ENCODE measurements around the gene KBTBD12. TPM values are rescaled to one million over a fixed set of nuclear protein-coding genes. Genes with fewer than 3 reads are reported as not detected.
A peak's percentile ranks its signal among the peaks of the same experiment; 100 is the strongest.

KBTBD12 gene
- total RNA-seq, 2 donors from 2014 or later = 3.2 to 4.1 TPM

DNA sequence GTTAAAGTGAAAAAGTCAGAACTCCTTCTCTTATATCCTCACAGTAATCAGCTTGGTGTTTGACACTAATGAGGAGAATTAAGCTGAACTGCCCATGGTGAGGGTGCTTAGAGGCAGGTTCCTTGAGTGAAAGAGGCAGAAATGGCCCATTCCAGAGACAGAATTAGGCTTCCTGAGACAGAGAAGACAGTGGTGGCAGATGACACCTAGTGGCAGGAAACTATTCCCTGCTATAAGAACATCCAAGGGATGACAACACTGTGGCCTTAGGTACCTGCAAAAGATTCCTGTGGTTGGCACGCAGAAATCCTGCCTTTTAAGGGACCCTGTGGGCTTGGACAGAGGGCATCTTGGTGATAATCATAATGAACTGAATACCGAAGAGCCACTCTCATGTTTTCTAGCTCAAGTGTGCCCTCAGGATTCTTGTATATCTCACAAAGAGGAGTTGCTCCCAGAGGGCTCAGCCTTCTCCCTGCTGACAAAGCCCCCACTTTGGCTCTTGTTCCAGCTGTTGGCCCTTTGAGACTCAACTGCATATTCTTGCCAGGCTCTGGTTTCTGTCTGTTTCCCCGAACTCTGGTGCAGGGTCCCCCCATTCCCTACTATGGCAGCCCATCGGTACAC, 56.0 kb downstream of the KBTBD12 start:
- no peak overlapping the region for H3K9ac ChIP-seq (ENCODE audit: low read depth in 2 of 2, low read length in 2 of 2)
- H3K4me1 ChIP-seq = no peaks in the 10 kb centered on the region
- H3K9me3 ChIP-seq = no peaks in the 10 kb centered on the region
- intact Hi-C loops (cut with DNase I) = loop anchor here (5.0 kb wide), 2 partner anchors 139 to 319 kb away; no protein-coding TSS in a partner anchor
- TF ChIP-seq, protein P1, sequence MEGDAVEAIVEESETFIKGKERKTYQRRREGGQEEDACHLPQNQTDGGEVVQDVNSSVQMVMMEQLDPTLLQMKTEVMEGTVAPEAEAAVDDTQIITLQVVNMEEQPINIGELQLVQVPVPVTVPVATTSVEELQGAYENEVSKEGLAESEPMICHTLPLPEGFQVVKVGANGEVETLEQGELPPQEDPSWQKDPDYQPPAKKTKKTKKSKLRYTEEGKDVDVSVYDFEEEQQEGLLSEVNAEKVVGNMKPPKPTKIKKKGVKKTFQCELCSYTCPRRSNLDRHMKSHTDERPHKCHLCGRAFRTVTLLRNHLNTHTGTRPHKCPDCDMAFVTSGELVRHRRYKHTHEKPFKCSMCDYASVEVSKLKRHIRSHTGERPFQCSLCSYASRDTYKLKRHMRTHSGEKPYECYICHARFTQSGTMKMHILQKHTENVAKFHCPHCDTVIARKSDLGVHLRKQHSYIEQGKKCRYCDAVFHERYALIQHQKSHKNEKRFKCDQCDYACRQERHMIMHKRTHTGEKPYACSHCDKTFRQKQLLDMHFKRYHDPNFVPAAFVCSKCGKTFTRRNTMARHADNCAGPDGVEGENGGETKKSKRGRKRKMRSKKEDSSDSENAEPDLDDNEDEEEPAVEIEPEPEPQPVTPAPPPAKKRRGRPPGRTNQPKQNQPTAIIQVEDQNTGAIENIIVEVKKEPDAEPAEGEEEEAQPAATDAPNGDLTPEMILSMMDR (IDR thresholded peaks at IDR 0.05) = peak; percentile 55
- no peaks in the 10 kb centered on the region for H3K36me3 ChIP-seq
- DNase-seq = peak; percentile 43
- H3K27ac ChIP-seq = no peak overlapping the region
- no peaks in the 10 kb centered on the region for H3K27me3 ChIP-seq
- H3K4me3 ChIP-seq = no peak overlapping the region

DNA sequence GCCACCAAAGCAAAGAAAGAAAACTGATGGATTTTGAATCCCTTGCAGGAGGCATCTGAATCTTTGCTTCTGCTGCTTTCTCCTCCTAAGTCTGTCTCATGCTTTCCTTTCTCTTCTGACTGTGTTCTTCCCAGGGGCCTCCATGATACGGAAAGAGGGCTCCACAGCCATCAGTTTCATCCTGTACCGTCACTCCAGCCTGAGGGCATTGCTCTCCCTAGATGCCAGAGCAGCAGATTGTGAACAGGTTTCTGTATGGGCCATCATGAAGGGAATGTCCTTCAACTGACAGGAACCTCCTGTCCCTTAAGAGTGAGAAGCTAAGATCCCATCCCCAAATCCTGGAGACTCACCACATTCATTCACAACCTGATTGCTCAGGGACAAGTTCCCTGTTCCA, 59.2 kb downstream of the KBTBD12 start:
- H3K4me1 ChIP-seq = no peaks in the 10 kb centered on the region

DNA sequence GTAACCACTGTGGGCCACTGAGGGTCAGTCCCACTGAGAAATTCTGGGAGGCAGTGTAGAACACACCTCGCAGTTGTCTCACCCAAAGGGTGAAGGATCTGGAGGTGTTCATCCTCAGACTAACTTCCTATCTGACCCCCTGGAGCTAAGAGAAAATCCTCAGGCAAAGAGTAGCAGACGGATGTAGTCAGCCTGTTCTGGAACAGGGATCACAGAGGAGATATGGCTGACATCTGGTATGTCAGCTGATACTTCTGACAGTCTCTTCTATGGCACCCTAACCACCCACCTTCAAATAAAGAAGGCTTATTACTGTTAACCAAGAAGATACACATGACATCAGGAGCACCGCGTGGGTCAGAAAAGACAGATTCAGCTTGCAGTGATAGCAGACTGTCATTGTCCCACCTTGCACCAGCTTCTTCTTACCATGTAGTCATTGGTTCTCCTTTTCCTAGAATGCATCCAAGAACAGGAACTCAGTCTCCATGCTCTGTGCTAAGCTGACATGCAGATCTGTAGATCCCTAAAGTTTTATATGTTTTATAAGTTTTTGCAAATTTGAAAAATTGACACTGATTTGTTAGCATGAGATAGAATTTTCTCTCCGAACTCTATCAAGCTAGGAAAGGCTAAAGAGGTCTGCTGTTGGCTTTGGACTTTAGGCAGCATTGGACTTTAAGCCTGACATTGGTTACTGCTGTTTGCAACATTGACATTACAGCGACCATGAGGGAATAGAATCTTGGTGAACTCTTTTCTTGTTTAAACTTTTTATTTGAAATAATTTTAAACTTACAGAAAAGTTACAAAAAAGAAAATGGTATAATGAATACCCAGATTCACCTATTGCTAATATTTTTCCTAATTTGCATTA, 60.4 kb downstream of the KBTBD12 start:
- no peaks in the 10 kb centered on the region for H3K27me3 ChIP-seq
- no peak overlapping the region for H3K9ac ChIP-seq (ENCODE audit: low read depth in 2 of 2, low read length in 2 of 2)
- no peaks in the 10 kb centered on the region for H3K36me3 ChIP-seq
- no peaks in the 10 kb centered on the region for H3K4me1 ChIP-seq
- TF ChIP-seq, protein P1 (IDR thresholded peaks at IDR 0.05) = no peak
- no peak overlapping the region for H3K27ac ChIP-seq
- H3K9me3 ChIP-seq = no peaks in the 10 kb centered on the region
- intact Hi-C loops (cut with DNase I) = no loop called here
- H3K4me3 ChIP-seq = no peak overlapping the region
- DNase-seq = no peak

More for the DNA sequence above, 59.2 kb downstream of the KBTBD12 start:
- no peak overlapping the region for H3K9ac ChIP-seq (ENCODE audit: low read depth in 2 of 2, low read length in 2 of 2)
- no peaks in the 10 kb centered on the region for H3K9me3 ChIP-seq
- intact Hi-C loops (cut with DNase I) = loop anchor here (5.0 kb wide), 2 partner anchors 142 to 322 kb away; no protein-coding TSS in a partner anchor
- no peak overlapping the region for H3K4me3 ChIP-seq
- TF ChIP-seq, protein P1 (IDR thresholded peaks at IDR 0.05) = no peak
- H3K36me3 ChIP-seq = no peaks in the 10 kb centered on the region
- no peaks in the 10 kb centered on the region for H3K27me3 ChIP-seq
- no peak for DNase-seq
- no peak overlapping the region for H3K27ac ChIP-seq

DNA sequence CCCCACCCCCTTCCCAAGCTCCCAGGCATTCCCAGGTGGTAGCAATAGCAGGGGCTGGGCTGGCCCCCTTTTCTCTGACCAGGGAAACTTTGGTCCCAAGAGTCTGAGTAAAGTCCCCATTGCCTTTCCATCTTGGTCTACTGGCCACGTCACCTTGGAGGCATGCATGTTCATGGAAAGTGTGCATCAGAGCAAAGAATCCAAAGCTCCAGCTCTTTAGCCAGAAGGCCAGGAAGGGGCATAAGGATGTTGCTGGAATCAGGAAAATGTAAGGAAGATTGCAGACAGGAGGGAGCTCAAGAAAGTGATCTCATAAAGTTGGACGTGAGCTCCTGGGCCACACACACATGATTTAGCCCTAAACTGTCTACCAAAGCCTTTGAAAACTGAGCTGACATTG, 63.6 kb downstream of the KBTBD12 start:
- Histone ChIP-seq H3K4me3 (no peak overlapping the region), H3K36me3 (no peaks in the 10 kb centered on the region), H3K9me3 (no peaks in the 10 kb centered on the region), H3K4me1 (no peaks in the 10 kb centered on the region), H3K27ac (no peak overlapping the region), H3K9ac (ENCODE audit: low read depth in 2 of 2, low read length in 2 of 2) (no peak overlapping the region), H3K27me3 (no peaks in the 10 kb centered on the region)
- intact Hi-C loops (cut with DNase I) = no loop called here
- DNase-seq = no peak
- TF ChIP-seq, protein P1 (IDR thresholded peaks at IDR 0.05) = no peak

DNA sequence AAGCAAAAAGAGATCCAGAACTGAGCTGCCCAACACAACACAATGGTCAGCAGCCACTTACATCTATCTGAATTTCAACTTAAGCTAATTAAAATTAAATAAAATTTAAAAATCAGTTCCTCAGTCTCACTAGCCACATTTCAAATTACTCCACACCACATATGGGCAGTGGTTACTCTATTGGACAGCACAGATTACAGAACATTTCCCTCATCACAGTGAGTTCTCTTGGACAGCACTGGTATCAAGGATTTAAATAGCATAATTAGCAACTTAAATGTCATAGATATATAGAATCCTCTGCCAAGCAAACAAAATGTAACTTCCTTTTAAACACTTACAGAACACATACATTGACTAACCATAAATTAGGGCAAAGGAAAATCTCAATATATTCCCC, 64.4 kb downstream of the KBTBD12 start:
- H3K4me3 ChIP-seq = no peak overlapping the region
- H3K36me3 ChIP-seq = no peaks in the 10 kb centered on the region
- H3K27ac ChIP-seq = no peak overlapping the region
- no peak overlapping the region for H3K9ac ChIP-seq (ENCODE audit: low read depth in 2 of 2, low read length in 2 of 2)
- no peaks in the 10 kb centered on the region for H3K9me3 ChIP-seq
- H3K27me3 ChIP-seq = no peaks in the 10 kb centered on the region
- DNase-seq = no peak
- intact Hi-C loops (cut with DNase I) = no loop called here
- TF ChIP-seq, protein P1 (IDR thresholded peaks at IDR 0.05) = no peak
- H3K4me1 ChIP-seq = no peaks in the 10 kb centered on the region

All from colonic mucosa (tissue), 4 donors.